ENCODE results near the gene ACTR3.
"Not testable (repeated sequence)": the region's sequence is repeated elsewhere in the genome, so short reads cannot be mapped to it uniquely, and the experiment has no call there.

Gene ACTR3

DNA sequence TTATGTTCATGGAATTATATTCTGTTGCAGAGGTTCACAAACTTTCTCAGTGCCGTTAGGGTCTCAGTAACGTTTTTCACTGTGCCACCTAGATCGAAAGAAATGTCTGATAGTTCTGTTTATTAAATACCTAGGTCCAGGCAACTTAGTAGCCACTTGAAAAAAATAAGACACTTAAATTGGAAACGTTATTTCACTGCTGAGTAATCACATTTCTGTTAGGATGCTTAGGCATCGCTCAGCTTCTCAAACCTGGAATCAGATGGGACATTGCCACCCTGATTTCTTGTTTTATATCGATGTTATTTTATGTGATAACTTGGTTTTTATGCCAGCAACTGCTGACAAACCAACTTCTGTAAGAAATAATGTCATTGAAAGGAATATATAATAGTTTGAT is 36.0 kb downstream of the ACTR3 start:
- TF ChIP-seq CTCF (IDR thresholded peaks at IDR 0.05; ENCODE audit: low read depth, low read length, missing control alignments): no peak
- no peak for DNase-seq (ENCODE audit: extremely low read depth, low read depth)
- no peak overlapping the region for H3K4me3 ChIP-seq (replicated peaks; ENCODE audit: low read depth, low read length)

- no peak for DNase-seq (ENCODE audit: extremely low read depth, low read depth)
- TF ChIP-seq CTCF (IDR thresholded peaks at IDR 0.05; ENCODE audit: low read depth, low read length, missing control alignments): no peak
- no peak overlapping the region for H3K4me3 ChIP-seq (replicated peaks; ENCODE audit: low read depth, low read length)
Observed at GRCh38 chr2:113926314-113926713, 36.4 kb downstream of the ACTR3 start.

DNA sequence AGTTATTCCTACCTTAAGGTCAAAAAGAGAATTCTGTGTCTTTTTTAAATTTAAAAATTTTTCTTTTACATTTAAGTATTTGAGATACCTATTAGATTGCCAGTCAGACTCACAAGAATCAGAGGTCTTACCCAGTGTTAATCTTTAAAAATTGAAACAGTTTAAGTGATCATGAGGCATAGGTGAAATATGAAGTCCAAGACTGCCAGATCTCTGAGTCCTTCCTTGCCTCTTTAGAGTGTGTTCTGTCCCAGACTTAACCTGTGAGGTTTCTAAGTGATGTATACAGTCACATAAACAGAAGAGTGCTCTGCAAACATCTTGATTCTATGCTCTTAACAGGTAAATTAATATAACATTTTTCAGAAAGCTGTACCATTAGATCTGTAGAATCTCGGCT is 40.6 kb downstream of the ACTR3 start:
- TF ChIP-seq CTCF (IDR thresholded peaks at IDR 0.05; ENCODE audit: low read depth, low read length, missing control alignments): no peak
- no peak for DNase-seq (ENCODE audit: extremely low read depth, low read depth)
- no peak overlapping the region for H3K4me3 ChIP-seq (replicated peaks; ENCODE audit: low read depth, low read length)

DNA sequence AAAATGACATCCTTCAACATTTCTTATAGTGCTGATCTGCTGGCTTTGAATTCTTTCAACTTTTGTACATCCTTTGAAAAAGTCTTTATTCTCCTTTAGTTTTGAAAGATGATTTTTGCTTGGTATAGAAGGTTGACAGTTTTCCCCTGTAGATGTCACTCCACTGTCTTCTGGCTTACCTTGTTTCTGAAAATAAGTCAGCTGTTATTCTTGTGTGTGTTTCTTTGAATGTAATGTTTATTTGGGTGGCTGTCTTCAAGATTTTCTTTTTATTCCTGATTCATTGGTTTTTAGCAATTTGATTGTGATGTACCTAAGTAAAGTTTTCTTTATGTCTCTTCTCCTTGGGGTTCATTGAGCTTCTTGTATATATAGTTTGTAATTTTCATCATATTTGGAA is 47.6 kb downstream of the ACTR3 start:
- TF ChIP-seq CTCF (IDR thresholded peaks at IDR 0.05; ENCODE audit: low read depth, low read length, missing control alignments): no peak
- H3K4me3 ChIP-seq (replicated peaks; ENCODE audit: low read depth, low read length): no peak overlapping the region
- DNase-seq (ENCODE audit: extremely low read depth, low read depth): no peak

DNA sequence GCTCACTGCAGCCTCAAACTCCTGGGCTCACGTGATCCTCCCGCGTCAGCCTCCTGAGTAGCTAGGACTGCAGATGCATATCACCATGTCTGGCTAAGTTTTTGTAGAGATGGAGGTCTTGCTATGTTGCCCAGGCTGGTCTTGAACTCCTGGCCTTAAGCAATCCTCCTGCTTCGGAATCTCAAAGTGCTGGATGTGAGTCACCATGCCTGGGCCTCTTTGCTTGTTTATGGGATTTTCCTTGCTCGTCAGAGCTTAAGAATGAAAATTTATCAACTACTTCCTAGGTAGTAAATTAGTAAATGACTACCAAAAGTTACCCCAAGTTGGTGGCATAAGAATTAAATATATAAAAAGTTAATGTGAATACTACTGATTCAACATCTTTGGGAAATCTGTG is 51.0 kb downstream of the ACTR3 start:
- no peak for TF ChIP-seq CTCF (IDR thresholded peaks at IDR 0.05; ENCODE audit: low read depth, low read length, missing control alignments)
- no peak overlapping the region for H3K4me3 ChIP-seq (replicated peaks; ENCODE audit: low read depth, low read length)
- DNase-seq (ENCODE audit: extremely low read depth, low read depth): no peak

- not testable (repeated sequence) for DNase-seq (ENCODE audit: extremely low read depth, low read depth); H3K4me3 ChIP-seq (replicated peaks; ENCODE audit: low read depth, low read length)
Observed at GRCh38 chr2:113945784-113946183, 55.9 kb downstream of the ACTR3 start.

DNA sequence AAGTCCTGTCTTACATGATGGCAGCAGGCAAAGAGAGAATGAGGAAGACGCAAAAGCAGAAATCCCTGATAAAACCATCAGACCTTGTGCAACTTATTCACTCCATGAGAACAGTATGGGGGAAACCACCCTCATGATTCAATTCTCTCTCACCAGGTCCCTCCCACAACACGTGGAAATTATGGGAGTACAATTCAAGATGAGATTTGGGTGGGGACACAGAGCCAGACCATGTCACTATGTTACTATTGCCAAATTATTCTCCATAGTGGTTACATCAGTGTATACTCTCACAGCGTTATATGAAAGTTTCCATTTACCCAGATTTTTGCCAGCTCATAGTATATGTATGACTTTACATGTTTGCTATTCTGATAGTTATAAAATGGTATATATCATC is 61.0 kb downstream of the ACTR3 start:
- not testable (repeated sequence) for DNase-seq (ENCODE audit: extremely low read depth, low read depth); H3K4me3 ChIP-seq (replicated peaks; ENCODE audit: low read depth, low read length)

DNA sequence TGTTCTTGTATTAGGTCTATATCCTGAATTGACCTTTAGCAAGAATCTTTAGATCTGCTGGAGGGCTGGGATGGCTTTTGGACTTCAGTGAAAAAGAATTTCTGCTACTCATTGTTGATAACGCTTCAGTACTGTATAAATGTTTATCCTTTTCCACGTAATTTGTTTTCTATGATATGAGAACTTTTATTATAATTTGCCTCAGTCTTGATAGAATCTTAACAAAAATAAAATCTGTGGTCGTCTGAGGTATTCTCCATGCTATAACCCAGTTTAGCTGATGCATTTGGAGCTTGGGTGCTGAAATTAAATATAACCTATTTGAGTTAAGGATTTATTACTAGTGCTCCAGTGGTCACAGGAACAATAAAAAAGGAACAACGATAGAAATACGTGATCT is 71.1 kb downstream of the ACTR3 start:
- TF ChIP-seq CTCF (IDR thresholded peaks at IDR 0.05; ENCODE audit: low read depth, low read length, missing control alignments): no peak
- no peak overlapping the region for H3K4me3 ChIP-seq (replicated peaks; ENCODE audit: low read depth, low read length)
- no peak for DNase-seq (ENCODE audit: extremely low read depth, low read depth)

Data from HFF-Myc (cell line).